NT2/D1 (cell line): ENCODE results near the gene RSAD1.
"Not testable (repeated sequence)": the region's sequence is repeated elsewhere in the genome, so short reads cannot be mapped to it uniquely, and the experiment has no call there.

ENCODE experiments used
- DNase-seq: peaks from one replicate; pipeline ENCODE4 v3.0.0-alpha.2; 2011; ENCODE audit warnings: low read depth, low spot score
- H3K27me3 ChIP-seq: 2 replicates; pipeline ENCODE4 v1.6.0; 2011; ENCODE audit warnings: mild to moderate bottlenecking; ENCODE audit not compliant: insufficient read length, insufficient read depth
- H3K36me3 ChIP-seq: 2 replicates; pipeline ENCODE4 v1.6.1; 2011; ENCODE audit warnings: mild to moderate bottlenecking, low read length, mixed read lengths; ENCODE audit not compliant: insufficient read depth, insufficient read length
- H3K4me1 ChIP-seq: 2 replicates; pipeline ENCODE4 v1.5.1; 2011; ENCODE audit not compliant: insufficient read depth, insufficient read length
- H3K4me3 ChIP-seq: 2 replicates; pipeline ENCODE4 v1.5.1; 2011; ENCODE audit warnings: low read depth; ENCODE audit not compliant: insufficient read length
- H3K9ac ChIP-seq: 2 replicates; pipeline ENCODE4 v1.6.0; 2011; ENCODE audit warnings: low read depth; ENCODE audit not compliant: insufficient read length
- H3K9me3 ChIP-seq: 2 replicates; pipeline ENCODE4 v1.5.1; 2011; ENCODE audit warnings: mild to moderate bottlenecking, low read length; ENCODE audit not compliant: insufficient read depth
- SUZ12 ChIP-seq: IDR thresholded peaks from 2 replicates; pipeline ENCODE4 v1.6.1; 2011; ENCODE audit not compliant: insufficient read length, insufficient read depth; ENCODE audit errors: extremely low read depth
- YY1 ChIP-seq: IDR thresholded peaks from 2 replicates; pipeline ENCODE4 v1.6.1; 2011; ENCODE audit not compliant: insufficient read length, insufficient read depth
- ZNF274 ChIP-seq: IDR thresholded peaks from 2 replicates; pipeline ENCODE4 v1.6.1; 2011; ENCODE audit warnings: mild to moderate bottlenecking, low read depth, low read length

The RSAD1 gene

GRCh38 chr17:50470426-50470825, 8.2 kb upstream of the RSAD1 start:
- H3K4me3 ChIP-seq, result no peak overlapping the region
- no peak for TF ChIP-seq SUZ12
- no peak for TF ChIP-seq YY1
- TF ChIP-seq ZNF274, result no peak

GRCh38 chr17:50471009-50471905, 7.4 kb upstream of the RSAD1 start:
- peaks cover 15% of the 10 kb centered on the region for H3K4me1 ChIP-seq
- no peaks in the 10 kb centered on the region; the same call in 1 of the 2 replicates for H3K9me3 ChIP-seq
- no peaks in the 10 kb centered on the region for H3K36me3 ChIP-seq
- H3K4me3 ChIP-seq, result no peak overlapping the region
- H3K9ac ChIP-seq, result no peak overlapping the region
- no peaks in the 10 kb centered on the region for H3K27me3 ChIP-seq
- no peak for DNase-seq
- TF ChIP-seq SUZ12, result no peak
- TF ChIP-seq ZNF274, result no peak
- TF ChIP-seq YY1, result no peak

More at GRCh38 chr17:50470426-50470825, 8.2 kb upstream of the RSAD1 start:
- H3K9ac ChIP-seq, result no peak overlapping the region
- no peak for DNase-seq
- H3K4me1 ChIP-seq, result peaks cover 16% of the 10 kb centered on the region
- no peaks in the 10 kb centered on the region for H3K36me3 ChIP-seq
- H3K9me3 ChIP-seq, result no peaks in the 10 kb centered on the region; the same call in 1 of the 2 replicates
- H3K27me3 ChIP-seq, result no peaks in the 10 kb centered on the region

- no peak overlapping the region for H3K9ac ChIP-seq
- H3K4me3 ChIP-seq, result no peak overlapping the region
- peaks cover 8% of the 10 kb centered on the region; the same call in 1 of the 2 replicates for H3K9me3 ChIP-seq
- TF ChIP-seq SUZ12, result no peak
- TF ChIP-seq ZNF274, result no peak
- no peak for TF ChIP-seq YY1
- H3K27me3 ChIP-seq, result no peaks in the 10 kb centered on the region
- H3K4me1 ChIP-seq, result peaks cover 9% of the 10 kb centered on the region
- no peak for DNase-seq
- no peaks in the 10 kb centered on the region for H3K36me3 ChIP-seq
These were observed 6.4 kb upstream of the RSAD1 start for GRCh38 chr17:50472286-50472685.

GRCh38 chr17:50472761-50473161, 5.9 kb upstream of the RSAD1 start:
- DNase-seq, H3K4me1 ChIP-seq, H3K27me3 ChIP-seq, H3K4me3 ChIP-seq, H3K9ac ChIP-seq, H3K36me3 ChIP-seq: not testable (repeated sequence)
- peaks cover 12% of the 10 kb centered on the region; the same call in 1 of the 2 replicates for H3K9me3 ChIP-seq

- H3K4me3 ChIP-seq, result no peak overlapping the region
- peaks cover 20% of the 10 kb centered on the region; the same call in 1 of the 2 replicates for H3K9me3 ChIP-seq
- H3K27me3 ChIP-seq, result no peaks in the 10 kb centered on the region
- DNase-seq, result no peak
- no peak for TF ChIP-seq YY1
- H3K36me3 ChIP-seq, result no peaks in the 10 kb centered on the region
- H3K9ac ChIP-seq, result no peak overlapping the region
- peaks cover 3% of the 10 kb centered on the region for H3K4me1 ChIP-seq
These were observed 4.8 kb upstream of the RSAD1 start for GRCh38 chr17:50473901-50474300.

- no peak for DNase-seq
- no peak overlapping the region for H3K9ac ChIP-seq
- H3K4me3 ChIP-seq, result no peak overlapping the region
- TF ChIP-seq SUZ12 (no peak), YY1 (no peak), ZNF274 (no peak)
- no peaks in the 10 kb centered on the region for H3K36me3 ChIP-seq
- peaks cover 21% of the 10 kb centered on the region; the same call in 1 of the 2 replicates for H3K9me3 ChIP-seq
- H3K27me3 ChIP-seq, result no peaks in the 10 kb centered on the region
- peaks cover 3% of the 10 kb centered on the region for H3K4me1 ChIP-seq
These were observed 4.1 kb upstream of the RSAD1 start for GRCh38 chr17:50474523-50474922.

GRCh38 chr17:50475362-50475761, 3.3 kb upstream of the RSAD1 start:
- no peaks in the 10 kb centered on the region for H3K27me3 ChIP-seq
- H3K4me3 ChIP-seq, result no peak overlapping the region
- no peak for TF ChIP-seq ZNF274
- no peak for TF ChIP-seq SUZ12
- TF ChIP-seq YY1, result no peak
- H3K36me3 ChIP-seq, result peaks cover 5% of the 10 kb centered on the region
- H3K4me1 ChIP-seq, result peaks cover 3% of the 10 kb centered on the region
- DNase-seq, result no peak
- H3K9me3 ChIP-seq, result peaks cover 29% of the 10 kb centered on the region; the same call in 1 of the 2 replicates
- no peak overlapping the region for H3K9ac ChIP-seq

- H3K27me3 ChIP-seq, DNase-seq, H3K4me1 ChIP-seq, H3K4me3 ChIP-seq, H3K9ac ChIP-seq, H3K36me3 ChIP-seq: not testable (repeated sequence)
- peaks cover 35% of the 10 kb centered on the region; the same call in 1 of the 2 replicates for H3K9me3 ChIP-seq
These were observed 2.7 kb upstream of the RSAD1 start for GRCh38 chr17:50475775-50476544.
